OCI-LY3 (cell line): Measurements from ENCODE around the gene SLC4A1.

ENCODE experiments used
- H2AFZ ChIP-seq: fragments of 200-600, 300-600 bp; shearing (Covaris generic); 2 replicates; pipeline ENCODE4 v1.6.0; 2014; ENCODE audit warnings: antibody characterized with exemption, low read depth, low read length
- H3K27ac ChIP-seq: fragments of 200-600, 300-600 bp; sonication (generic); 2 replicates; pipeline ENCODE4 v1.5.1; 2014; ENCODE audit warnings: mild to moderate bottlenecking, low read length, moderate library complexity, mixed read lengths
- H3K27me3 ChIP-seq: fragments of 200-600, 300-600 bp; sonication (generic); 2 replicates; pipeline ENCODE4 v1.6.1; 2014; ENCODE audit warnings: low read depth, low read length, mixed read lengths
- H3K36me3 ChIP-seq: fragments of 200-600, 300-600 bp; sonication (generic); replicated peaks from 2 replicates; pipeline ENCODE3; 2014; ENCODE audit warnings: low read depth, low read length, mixed read lengths
- H3K4me1 ChIP-seq: fragments of 300-600, 200-600 bp; sonication (generic); 2 replicates; pipeline ENCODE4 v1.6.1; 2014; ENCODE audit warnings: low read length, mixed read lengths
- H3K4me2 ChIP-seq: fragments of 200-600, 300-600 bp; sonication (generic); 2 replicates; pipeline ENCODE4 v1.6.1; 2014; ENCODE audit warnings: low read length, mixed read lengths
- H3K4me3 ChIP-seq: fragments of 300-600, 200-600 bp; sonication (generic); 2 replicates; pipeline ENCODE4 v1.5.1; 2014; ENCODE audit warnings: antibody characterized with exemption, mild to moderate bottlenecking, low read length, moderate library complexity
- H3K79me2 ChIP-seq: fragments of 300-600, 200-600 bp; shearing (Covaris generic); 2 replicates; pipeline ENCODE4 v1.6.1; 2014; ENCODE audit warnings: mild to moderate bottlenecking, low read length, mixed read lengths
- H3K9ac ChIP-seq: fragments of 300-600, 200-600 bp; shearing (Covaris generic); 2 replicates; pipeline ENCODE4 v1.6.0; 2014; ENCODE audit warnings: mild to moderate bottlenecking, low read length, moderate library complexity
- H3K9me3 ChIP-seq: fragments of 200-600, 300-600 bp; shearing (Covaris generic); 2 replicates; pipeline ENCODE4 v1.6.1; 2014; ENCODE audit warnings: low read length, mixed read lengths; ENCODE audit not compliant: insufficient read depth
- H4K20me1 ChIP-seq: fragments of 200-600, 300-600 bp; sonication (generic); 2 replicates; pipeline ENCODE4 v1.6.1; 2016; ENCODE audit warnings: low read length, mixed read lengths; ENCODE audit not compliant: insufficient read depth
- EZH2phosphoT487 ChIP-seq: fragments of 200-600 bp; shearing (Covaris generic); IDR thresholded peaks from 2 replicates; pipeline ENCODE4 v1.6.1; 2018; ENCODE audit warnings: antibody characterized with exemption, mixed run types, low read depth
- TF ChIP-seq, protein P1 (sequence below): fragments of 200-600, 300-600 bp; sonication (generic); IDR thresholded peaks from 2 replicates; pipeline ENCODE4 v1.5.1; 2014; ENCODE audit warnings: antibody characterized with exemption, low read length, low read depth

SLC4A1 gene

DNA sequence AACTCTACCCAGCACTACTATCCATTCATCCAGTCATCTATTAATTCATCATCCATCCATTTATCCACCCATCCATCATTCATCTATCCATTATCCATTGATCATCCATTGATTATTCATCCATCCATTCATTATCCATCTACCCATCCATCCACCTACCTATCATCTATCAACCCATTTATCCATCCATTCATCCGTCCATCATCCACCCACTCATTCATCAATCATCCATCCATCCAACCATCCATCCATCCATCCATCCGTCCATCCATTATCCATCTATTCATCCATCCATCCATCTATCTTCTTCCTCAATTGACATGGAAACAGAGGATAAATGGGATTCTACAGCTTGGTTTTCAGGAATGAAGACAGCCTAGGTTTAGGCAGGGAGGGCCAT, 12.0 kb downstream of the SLC4A1 start:
- Histone ChIP-seq H3K36me3 (no peaks in the 10 kb centered on the region), H3K4me3 (no peak overlapping the region), H3K27ac (no peak overlapping the region), H3K4me1 (no peaks in the 10 kb centered on the region), H4K20me1 (no peaks in the 10 kb centered on the region), H3K79me2 (no peaks in the 10 kb centered on the region), H3K27me3 (no peaks in the 10 kb centered on the region), H2AFZ (no peak overlapping the region), H3K4me2 (no peak overlapping the region), H3K9ac (no peak overlapping the region), H3K9me3 (no peaks in the 10 kb centered on the region)
- no peak for TF ChIP-seq EZH2phosphoT487
- TF ChIP-seq, protein P1, sequence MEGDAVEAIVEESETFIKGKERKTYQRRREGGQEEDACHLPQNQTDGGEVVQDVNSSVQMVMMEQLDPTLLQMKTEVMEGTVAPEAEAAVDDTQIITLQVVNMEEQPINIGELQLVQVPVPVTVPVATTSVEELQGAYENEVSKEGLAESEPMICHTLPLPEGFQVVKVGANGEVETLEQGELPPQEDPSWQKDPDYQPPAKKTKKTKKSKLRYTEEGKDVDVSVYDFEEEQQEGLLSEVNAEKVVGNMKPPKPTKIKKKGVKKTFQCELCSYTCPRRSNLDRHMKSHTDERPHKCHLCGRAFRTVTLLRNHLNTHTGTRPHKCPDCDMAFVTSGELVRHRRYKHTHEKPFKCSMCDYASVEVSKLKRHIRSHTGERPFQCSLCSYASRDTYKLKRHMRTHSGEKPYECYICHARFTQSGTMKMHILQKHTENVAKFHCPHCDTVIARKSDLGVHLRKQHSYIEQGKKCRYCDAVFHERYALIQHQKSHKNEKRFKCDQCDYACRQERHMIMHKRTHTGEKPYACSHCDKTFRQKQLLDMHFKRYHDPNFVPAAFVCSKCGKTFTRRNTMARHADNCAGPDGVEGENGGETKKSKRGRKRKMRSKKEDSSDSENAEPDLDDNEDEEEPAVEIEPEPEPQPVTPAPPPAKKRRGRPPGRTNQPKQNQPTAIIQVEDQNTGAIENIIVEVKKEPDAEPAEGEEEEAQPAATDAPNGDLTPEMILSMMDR: no peak

DNA sequence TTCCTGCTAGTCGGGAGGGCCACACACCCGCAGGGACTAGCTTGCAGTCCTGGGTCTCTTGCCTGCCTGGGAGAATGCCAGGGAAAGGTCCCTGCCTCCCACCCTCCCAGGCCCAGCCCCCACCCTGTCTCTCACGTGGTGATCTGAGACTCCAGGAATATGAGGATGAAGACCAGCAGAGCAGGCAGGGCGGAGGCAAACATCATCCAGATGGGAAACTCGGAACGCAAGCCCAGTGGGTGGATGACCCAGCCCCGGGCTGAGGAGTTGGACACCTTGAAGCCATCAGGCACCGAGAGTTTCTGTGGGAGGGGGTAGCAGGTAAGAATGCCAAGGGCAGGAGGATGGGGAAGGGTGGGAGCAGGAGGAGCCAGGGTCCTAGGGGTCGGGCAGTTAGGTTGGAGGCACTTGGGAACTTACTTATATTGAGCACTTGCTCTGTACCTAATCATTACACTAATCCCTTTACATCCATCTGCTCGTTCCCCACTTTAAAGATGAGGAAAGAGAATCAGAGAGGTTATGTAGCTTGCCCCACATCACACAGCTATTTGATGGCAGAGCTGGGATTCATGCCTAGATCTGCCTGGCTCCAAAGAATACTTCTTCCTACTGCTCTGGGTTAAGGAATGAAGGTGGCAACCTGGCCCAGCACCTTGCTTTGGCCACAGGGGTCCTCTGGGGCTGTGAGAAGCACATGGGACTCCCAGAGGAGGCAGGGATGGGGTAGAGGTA, 13.4 kb downstream of the SLC4A1 start:
- Histone ChIP-seq H2AFZ (no peak overlapping the region), H3K9ac (no peak overlapping the region), H4K20me1 (no peaks in the 10 kb centered on the region), H3K79me2 (no peaks in the 10 kb centered on the region), H3K4me1 (no peaks in the 10 kb centered on the region), H3K4me3 (no peak overlapping the region), H3K27ac (no peak overlapping the region), H3K4me2 (no peak overlapping the region), H3K27me3 (no peaks in the 10 kb centered on the region), H3K36me3 (no peaks in the 10 kb centered on the region), H3K9me3 (no peaks in the 10 kb centered on the region)
- TF ChIP-seq EZH2phosphoT487: no peak
- TF ChIP-seq, protein P1: no peak

DNA sequence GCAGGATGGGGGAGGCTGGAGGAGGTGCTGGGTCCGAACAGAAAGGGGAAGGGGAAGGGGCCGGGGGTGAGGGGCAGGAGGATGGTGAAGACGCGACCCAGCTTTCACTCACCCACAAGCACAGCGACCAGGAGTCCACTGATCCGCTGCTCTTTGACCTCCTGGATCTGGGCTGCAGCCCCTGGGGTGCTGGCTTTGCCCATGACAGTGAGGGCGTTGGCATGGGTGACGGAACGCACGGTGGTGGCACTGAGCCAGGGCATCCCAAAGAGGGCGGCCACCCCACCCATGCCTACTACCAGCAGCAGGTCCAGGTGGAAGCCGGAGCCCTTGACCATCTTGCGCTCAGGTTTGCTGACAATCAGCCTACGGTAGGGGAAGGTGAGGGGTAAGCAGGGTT, 14.9 kb downstream of the SLC4A1 start:
- Histone ChIP-seq H3K27ac (no peak overlapping the region), H3K36me3 (no peaks in the 10 kb centered on the region)

DNA sequence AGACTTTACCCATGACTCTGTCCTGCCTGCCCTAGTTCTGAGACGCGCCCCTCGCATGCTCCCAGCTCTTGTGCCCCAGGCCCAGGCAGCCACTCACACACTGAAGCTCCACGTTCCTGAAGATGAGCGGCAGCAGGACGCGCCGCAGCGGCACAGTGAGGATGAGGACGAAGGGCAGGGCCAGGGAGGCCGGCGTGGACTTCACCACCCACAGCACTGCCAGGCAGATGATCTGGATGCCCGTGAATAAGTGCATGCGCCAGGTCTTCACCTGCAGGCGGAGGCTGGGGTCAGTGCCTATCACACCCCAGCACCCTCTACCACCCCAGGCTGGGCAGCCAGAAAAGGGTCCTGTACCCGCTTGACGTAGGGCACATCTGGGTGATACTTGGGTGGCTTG, 16.9 kb downstream of the SLC4A1 start:
- H3K4me3 ChIP-seq: no peak overlapping the region
- H2AFZ ChIP-seq: no peak overlapping the region
- no peaks in the 10 kb centered on the region for H3K9me3 ChIP-seq
- peaks cover 31% of the 10 kb centered on the region for H3K4me1 ChIP-seq
- H3K9ac ChIP-seq: no peak overlapping the region
- no peaks in the 10 kb centered on the region for H3K27me3 ChIP-seq
- H3K4me2 ChIP-seq: no peak overlapping the region
- no peaks in the 10 kb centered on the region for H3K36me3 ChIP-seq
- no peak for TF ChIP-seq EZH2phosphoT487
- TF ChIP-seq, protein P1: no peak
- no peaks in the 10 kb centered on the region for H3K79me2 ChIP-seq
- H3K27ac ChIP-seq: no peak overlapping the region
- H4K20me1 ChIP-seq: no peaks in the 10 kb centered on the region

More for the DNA sequence above, 14.9 kb downstream of the SLC4A1 start:
- no peak for TF ChIP-seq EZH2phosphoT487
- TF ChIP-seq, protein P1: no peak
- no peaks in the 10 kb centered on the region for H4K20me1 ChIP-seq
- H3K9ac ChIP-seq: no peak overlapping the region
- H3K9me3 ChIP-seq: no peaks in the 10 kb centered on the region
- no peak overlapping the region for H2AFZ ChIP-seq
- no peak overlapping the region for H3K4me3 ChIP-seq
- H3K4me1 ChIP-seq: peaks cover 12% of the 10 kb centered on the region
- H3K4me2 ChIP-seq: no peak overlapping the region
- no peaks in the 10 kb centered on the region for H3K79me2 ChIP-seq
- H3K27me3 ChIP-seq: no peaks in the 10 kb centered on the region
